Stimulated activated CD4-positive, alpha-beta T cell treated with anti-CD3 and anti-CD28 coated beads, Interleukin-4, amount 100 ng/mL, for 48 hours (primary cell): ENCODE results near the gene KLHL18.
"Not testable (repeated sequence)": the region's sequence is repeated elsewhere in the genome, so short reads cannot be mapped to it uniquely, and the experiment has no call there.

ENCODE experiments used
- DNase-seq, 2 donors: peaks; one replicate each; pipeline ENCODE4 v3.0.0-alpha.2; 2020; ENCODE audit warnings: low read depth in 2 of 2

Gene KLHL18

GRCh38 chr3:47282424-47283192, at the start of gene KLHL18, which contains the start of gene KIF9:
Gene KLHL18, plus strand, starts transcription at chr3:47282944. Its CDS starts 22 bp downstream, at chr3:47282966.
Gene KIF9, minus strand, starts transcription at chr3:47282799. Its CDS starts 5,425 bp downstream, at chr3:47277374.
- peak; percentile 92 to 94 for DNase-seq

GRCh38 chr3:47238017-47238416, 44.7 kb upstream of the KLHL18 start:
- no peak for DNase-seq

GRCh38 chr3:47239929-47240328, 42.8 kb upstream of the KLHL18 start:
- no peak for DNase-seq

DNA sequence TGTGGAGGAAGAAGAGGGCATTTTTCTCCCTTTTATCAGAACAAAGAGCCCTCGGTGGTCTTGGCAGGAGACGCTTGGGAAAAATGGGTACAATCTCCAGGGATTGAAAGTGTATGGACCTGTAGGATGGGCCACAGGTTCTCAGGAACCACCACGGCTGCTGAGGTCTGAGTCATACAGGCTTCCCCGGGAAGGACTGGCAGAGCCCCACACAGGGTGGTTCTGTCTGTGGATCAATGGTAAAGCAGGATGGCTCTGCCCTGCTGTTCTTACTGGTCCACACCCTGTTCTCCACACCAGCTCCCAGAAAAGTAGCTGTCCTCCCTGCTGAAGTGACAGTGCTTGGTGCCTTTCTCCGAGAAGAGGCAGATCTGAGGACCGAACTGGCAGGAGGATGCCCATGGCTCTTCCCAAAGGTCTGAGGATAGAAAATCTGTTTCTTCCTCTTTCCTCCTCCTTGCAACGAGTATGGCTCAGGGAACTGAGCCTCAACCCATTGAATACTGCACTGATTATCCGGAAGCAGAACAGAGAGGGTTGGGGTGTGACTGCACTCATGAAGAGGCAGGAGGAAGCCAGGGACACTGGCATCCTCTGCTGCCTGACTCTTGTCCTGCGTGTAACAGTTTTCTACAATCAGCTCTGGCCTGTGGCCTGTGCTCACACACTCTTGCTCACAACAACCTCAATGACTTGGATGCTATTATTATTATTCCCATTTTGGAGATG, 39.2 kb upstream of the KLHL18 start:
- no peak for DNase-seq

DNA sequence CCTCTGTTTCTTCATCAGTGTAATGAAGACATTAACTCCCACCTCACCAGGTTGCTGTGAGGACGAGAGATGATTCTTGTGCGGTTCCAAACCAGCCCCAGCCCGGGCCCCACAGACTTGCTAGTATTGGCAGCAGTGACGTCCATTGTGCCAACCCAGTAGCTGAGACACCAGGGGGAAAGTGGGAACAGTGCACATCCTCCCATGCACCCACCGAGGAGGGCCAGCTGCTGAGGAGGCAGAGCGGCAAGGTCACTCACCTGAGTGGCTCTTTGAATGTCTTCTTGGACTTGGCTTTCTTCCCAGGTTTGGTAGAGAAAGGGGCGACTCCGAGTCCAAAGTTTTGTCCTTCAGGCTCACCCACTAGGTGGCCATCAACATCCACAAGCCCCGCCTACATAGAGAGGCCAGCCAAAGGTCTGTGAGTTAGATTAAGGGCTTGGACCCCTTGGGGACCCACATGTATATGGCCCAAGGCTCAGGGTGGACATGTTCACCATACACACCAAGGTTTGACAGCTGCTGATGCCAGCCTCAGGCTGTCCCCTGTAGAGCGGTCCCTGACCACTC, 38.1 kb upstream of the KLHL18 start:
- DNase-seq, result no peak

- DNase-seq, result no peak
Measured at GRCh38 chr3:47245271-47245670, 37.5 kb upstream of the KLHL18 start.

- no peak for DNase-seq
Measured at GRCh38 chr3:47247131-47248064, 35.3 kb upstream of the KLHL18 start.

- DNase-seq, result no peak
Measured at GRCh38 chr3:47250309-47251060, 32.3 kb upstream of the KLHL18 start.

DNA sequence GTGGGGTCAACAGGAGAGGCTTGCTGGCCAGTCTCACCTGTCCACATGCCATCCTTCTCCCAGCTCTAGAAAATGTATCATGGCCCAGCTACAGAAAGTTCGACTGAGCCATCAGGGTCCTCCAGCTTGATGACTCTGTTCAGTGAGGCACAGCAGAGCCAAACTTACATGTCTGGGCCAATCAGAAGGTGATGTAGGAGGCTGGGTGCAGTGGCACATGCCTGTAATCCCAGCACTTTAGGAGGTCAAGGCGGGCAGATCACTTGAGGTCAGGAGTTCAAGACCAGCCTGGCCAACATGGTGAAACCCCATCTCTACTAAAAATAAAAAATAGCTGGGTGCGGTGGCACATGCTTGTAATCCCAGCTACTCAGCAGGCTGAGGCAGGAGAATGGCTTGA, 31.7 kb upstream of the KLHL18 start:
- not testable (repeated sequence) for DNase-seq

DNA sequence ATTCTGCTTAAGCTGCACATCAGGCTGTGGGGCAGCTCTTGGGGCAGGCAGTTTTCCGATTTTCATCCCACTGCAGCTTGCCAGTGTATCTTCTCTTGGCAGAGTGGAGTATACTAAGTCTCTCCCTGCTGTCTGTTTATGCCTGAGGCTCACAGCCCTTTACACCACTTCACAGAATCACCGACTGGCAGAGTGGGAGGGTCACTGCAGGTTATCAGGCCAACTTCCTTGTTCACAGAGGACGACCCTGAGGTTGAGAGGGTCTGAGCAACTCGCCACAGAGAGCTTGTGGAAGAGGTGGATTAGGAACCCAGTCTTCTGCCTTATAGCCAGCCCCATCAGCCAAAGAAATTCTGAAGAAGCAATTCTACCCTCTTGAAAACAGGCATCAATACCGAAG, 31.1 kb upstream of the KLHL18 start:
- no peak for DNase-seq

DNA sequence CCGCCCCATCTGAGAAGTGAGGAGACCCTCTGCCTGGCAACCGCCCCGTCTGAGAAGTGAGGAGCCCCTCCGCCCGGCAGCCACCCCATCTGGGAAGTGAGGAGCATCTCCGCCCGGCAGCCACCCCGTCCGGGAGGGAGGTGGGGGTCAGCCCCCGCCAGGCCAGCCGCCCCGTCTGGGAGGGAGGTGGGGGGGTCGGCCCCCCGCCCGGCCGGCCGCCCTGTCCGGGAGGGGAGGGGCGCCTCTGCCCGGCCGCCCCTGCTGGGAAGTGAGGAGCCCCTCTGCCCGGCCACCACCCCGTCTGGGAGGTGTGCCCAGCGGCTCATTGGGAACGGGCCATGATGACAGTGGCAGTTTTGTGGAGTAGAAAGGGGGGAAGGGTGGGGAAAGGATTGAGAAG, 26.4 kb upstream of the KLHL18 start:
- DNase-seq, result not testable (repeated sequence)

- no peak for DNase-seq
Measured at GRCh38 chr3:47259114-47259513, 23.6 kb upstream of the KLHL18 start.

DNA sequence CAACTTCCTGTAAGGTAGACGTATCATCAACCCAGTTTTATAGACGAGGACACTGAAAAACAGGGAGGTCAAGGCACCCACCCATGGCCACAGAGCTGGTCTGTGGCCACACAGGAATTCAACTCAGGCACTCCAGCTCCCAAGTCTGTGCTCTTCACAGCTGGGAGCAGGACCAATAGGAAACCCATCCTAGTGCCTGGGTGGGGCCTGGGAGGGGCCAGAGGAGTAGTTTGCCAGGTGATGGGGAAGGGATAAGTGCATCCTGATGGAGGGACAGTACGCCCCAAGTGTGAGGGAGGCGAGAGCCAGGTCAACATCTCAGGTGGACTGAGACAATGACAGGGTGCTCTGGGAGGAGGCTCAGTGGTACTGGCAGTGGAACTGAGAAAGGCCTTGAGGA, 22.1 kb upstream of the KLHL18 start:
- no peak for DNase-seq

DNA sequence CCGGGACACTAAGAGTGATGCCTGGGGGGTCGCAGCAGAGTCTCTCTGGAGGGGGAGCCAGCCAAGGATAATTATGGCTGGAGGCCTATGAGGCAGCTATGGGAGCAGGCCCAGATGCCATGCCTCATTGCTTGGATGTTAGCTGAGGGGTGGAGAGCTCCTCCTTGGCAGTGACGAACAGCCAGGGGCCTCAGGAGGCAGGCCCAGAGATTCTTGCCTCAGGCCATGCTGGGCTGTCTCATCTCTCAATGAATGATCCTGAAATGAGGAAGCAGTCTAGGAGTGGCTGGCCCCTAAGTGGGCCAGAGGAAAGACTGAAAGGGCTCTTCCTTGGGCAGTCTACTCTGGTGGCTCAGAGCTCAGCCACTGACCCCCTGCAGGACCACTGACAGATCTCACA, 21.4 kb upstream of the KLHL18 start:
- no peak for DNase-seq

DNA sequence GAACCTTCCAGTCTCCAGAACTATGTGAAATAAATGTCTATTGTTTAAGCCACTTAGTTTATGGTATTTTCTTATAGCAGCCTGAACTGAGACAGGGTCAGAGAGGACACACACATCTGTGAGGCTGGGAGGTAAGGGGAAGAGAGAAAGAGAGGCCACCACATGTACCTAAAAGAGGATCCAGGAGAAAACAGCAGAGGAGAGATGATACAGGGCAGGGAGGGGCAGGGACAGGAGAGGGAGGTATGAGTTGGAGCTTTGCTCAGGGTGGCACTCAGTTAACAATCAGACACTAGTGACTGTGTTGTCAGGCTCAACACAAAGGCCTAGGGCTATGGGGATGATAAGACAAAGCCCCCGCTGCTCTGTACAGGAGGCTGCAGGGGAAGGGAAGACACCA, 17.7 kb upstream of the KLHL18 start:
- DNase-seq, result no peak

- DNase-seq, result no peak
Measured at GRCh38 chr3:47265725-47266428, 16.9 kb upstream of the KLHL18 start.

- peak; percentile 26 to 32 for DNase-seq
Measured at GRCh38 chr3:47266709-47267489, 15.8 kb upstream of the KLHL18 start.

GRCh38 chr3:47267490-47267824, 15.3 kb upstream of the KLHL18 start:
- DNase-seq, result no peak

GRCh38 chr3:47270526-47270925, 12.2 kb upstream of the KLHL18 start:
- no peak for DNase-seq

DNA sequence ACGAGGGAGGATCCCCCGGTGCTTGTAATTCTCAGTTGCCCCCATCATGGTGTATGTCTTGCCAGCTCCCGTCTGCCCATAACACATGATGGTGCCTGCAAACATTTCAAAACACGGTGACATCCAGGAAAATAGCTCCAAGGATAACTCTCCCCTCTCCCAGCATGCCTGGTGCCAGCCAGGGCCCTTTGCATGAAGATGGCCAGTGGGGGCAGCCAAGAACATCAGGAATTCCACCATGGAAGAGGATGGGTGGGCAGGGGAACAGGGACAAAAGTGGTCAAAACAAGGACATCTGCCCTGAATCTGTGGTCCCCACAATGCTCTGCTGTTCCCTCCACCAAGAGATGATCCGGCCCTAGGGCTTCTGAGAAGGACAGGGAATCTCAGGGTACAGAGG, 9.2 kb upstream of the KLHL18 start:
- DNase-seq, result no peak
